HepG2 (cell line): ENCODE measurements around the gene NSD2. TPM values are rescaled to one million over a fixed set of nuclear protein-coding genes. Genes with fewer than 3 reads are reported as not detected.

Source experiments
- DR1 ChIP-seq: sonication (generic); formaldehyde crosslinking; IDR thresholded peaks from 2 replicates; pipeline ENCODE4 v1.8.0; 2021; ENCODE audit warnings: mild to moderate bottlenecking, missing genetic modification reagents, inconsistent platforms
- HNRNPH1 ChIP-seq: fragments of 200-400 bp; formaldehyde crosslinking; optimal IDR thresholded peaks from 2 replicates; pipeline ENCODE3; 2017; ENCODE audit warnings: mild to moderate bottlenecking, low read depth, low read length
- MYNN ChIP-seq: sonication (generic); formaldehyde crosslinking; IDR thresholded peaks from 2 replicates; pipeline ENCODE4 v1.4.0; 2020; ENCODE audit warnings: mild to moderate bottlenecking, low read depth, missing genetic modification reagents
- NBN ChIP-seq: fragments of 450-650 bp; conservative IDR thresholded peaks from 2 replicates; pipeline ENCODE4 v1.6.1; 2017
- NCOA2 ChIP-seq: sonication (generic); formaldehyde crosslinking; IDR thresholded peaks from 2 replicates; pipeline ENCODE4 v1.8.0; 2022; ENCODE audit warnings: inconsistent platforms
- NCOR1 ChIP-seq: fragments of 200-600 bp; sonication (generic); IDR thresholded peaks from 2 replicates; pipeline ENCODE4 v1.7.0; 2017; ENCODE audit warnings: antibody characterized with exemption, low read length, borderline replicate concordance
- NKX3-1 ChIP-seq: sonication (generic); formaldehyde crosslinking; IDR thresholded peaks from 2 replicates; pipeline ENCODE4 v1.5.0; 2020; ENCODE audit warnings: missing genetic modification reagents
- PAF1 ChIP-seq: IDR thresholded peaks from 2 replicates; pipeline ENCODE4 v1.6.1; 2016; ENCODE audit warnings: missing genetic modification reagents, missing compliant biosample characterization
- PCBP1 ChIP-seq: fragments of 200-400 bp; formaldehyde crosslinking; IDR thresholded peaks from 2 replicates; pipeline ENCODE4 v1.6.1; 2017; ENCODE audit warnings: mild to moderate bottlenecking, low read depth, low read length, borderline replicate concordance
- PHB2 ChIP-seq: fragments of 450-650 bp; IDR thresholded peaks from 2 replicates; pipeline ENCODE4 v1.6.1; 2018; ENCODE audit not compliant: partially characterized antibody
- SCMH1 ChIP-seq: sonication (generic); formaldehyde crosslinking; IDR thresholded peaks from 2 replicates; pipeline ENCODE4 v1.9.0; 2021; ENCODE audit warnings: missing genetic modification reagents, mild to moderate bottlenecking, borderline replicate concordance
- ZFP1 ChIP-seq: IDR thresholded peaks from 2 replicates; pipeline ENCODE4 v1.6.1; 2016
- ZFP82 ChIP-seq: sonication (generic); formaldehyde crosslinking; IDR thresholded peaks from 2 replicates; pipeline ENCODE4 v1.5.1; 2020; ENCODE audit warnings: mild to moderate bottlenecking, missing genetic modification reagents, borderline replicate concordance
- ZNF33B ChIP-seq: sonication (generic); formaldehyde crosslinking; IDR thresholded peaks from 2 replicates; pipeline ENCODE4 v1.5.1; 2020; ENCODE audit warnings: mild to moderate bottlenecking, missing genetic modification reagents
- ZNF556 ChIP-seq: sonication (generic); formaldehyde crosslinking; IDR thresholded peaks from 2 replicates; pipeline ENCODE4 v1.4.0; 2020; ENCODE audit warnings: mild to moderate bottlenecking, missing genetic modification reagents, borderline replicate concordance
- ZNF557 ChIP-seq: sonication (generic); formaldehyde crosslinking; IDR thresholded peaks from 2 replicates; pipeline ENCODE4 v1.4.0; 2020; ENCODE audit warnings: missing genetic modification reagents
- ZNF564 ChIP-seq: sonication (generic); formaldehyde crosslinking; IDR thresholded peaks from 2 replicates; pipeline ENCODE4 v1.8.1; 2023; ENCODE audit warnings: mild to moderate bottlenecking, missing genetic modification reagents
- ZNF83 ChIP-seq: sonication (generic); formaldehyde crosslinking; IDR thresholded peaks from 2 replicates; pipeline ENCODE4 v1.4.0; 2020; ENCODE audit warnings: missing genetic modification reagents, mild to moderate bottlenecking, borderline replicate concordance
- polyA plus RNA-seq, 8 experiments: library from polyadenylated mRNA; depleted of rRNA in 3 of 8; stranded (reverse) in 7 of 8; unstranded in 1 of 8; fragments of >200 nt; fragmentation: Illumina TruSeq in 4 of 8; extraction: Trizol in 4 of 8; gene quantifications; 2 replicates each; pipeline versions ENCODE4 v1.2.1 to v1.2.3, GENCODE V29; 2011 to 2016; ENCODE audit warnings: low read depth in 4 of 8, missing spikeins in 1 of 8, mixed read lengths in 1 of 8; ENCODE audit not compliant: insufficient read depth in 1 of 8
- total RNA-seq, 5 experiments: library from RNA; depleted of rRNA; stranded (reverse); fragments of >200 nt; fragmentation: Illumina TruSeq; extraction: Trizol; gene quantifications; 2 replicates each; pipeline ENCODE4 v1.2.3, GENCODE V29; 2016; ENCODE audit warnings: low read depth in 1 of 5
- TF ChIP-seq, protein P1 (sequence below): sonication (generic); formaldehyde crosslinking; IDR thresholded peaks from 2 replicates; pipeline ENCODE4 v1.8.0; 2022; ENCODE audit warnings: mild to moderate bottlenecking, missing genetic modification reagents
- TF ChIP-seq, protein P2 (sequence below): IDR thresholded peaks from 2 replicates; pipeline ENCODE4 v1.6.1; 2016; ENCODE audit warnings: low read depth, control low read depth
- TF ChIP-seq, protein P3 (sequence below): IDR thresholded peaks from 2 replicates; pipeline ENCODE4 v1.6.1; 2016
- TF ChIP-seq, protein P4 (sequence below): sonication (generic); formaldehyde crosslinking; IDR thresholded peaks from 2 replicates; pipeline ENCODE4 v1.5.1; 2020; ENCODE audit warnings: missing genetic modification reagents, mild to moderate bottlenecking, borderline replicate concordance
- TF ChIP-seq, protein P5 (sequence below): conservative IDR thresholded peaks from 2 replicates; pipeline ENCODE4 v1.6.1; 2018; ENCODE audit warnings: missing genetic modification reagents

The NSD2 gene
- total and polyA plus RNA-seq, 2 of the 13 experiments (the other 11 are each of a cell fraction or from before 2014, with no cell fraction given) = 22.0 to 65.9 TPM

DNA sequence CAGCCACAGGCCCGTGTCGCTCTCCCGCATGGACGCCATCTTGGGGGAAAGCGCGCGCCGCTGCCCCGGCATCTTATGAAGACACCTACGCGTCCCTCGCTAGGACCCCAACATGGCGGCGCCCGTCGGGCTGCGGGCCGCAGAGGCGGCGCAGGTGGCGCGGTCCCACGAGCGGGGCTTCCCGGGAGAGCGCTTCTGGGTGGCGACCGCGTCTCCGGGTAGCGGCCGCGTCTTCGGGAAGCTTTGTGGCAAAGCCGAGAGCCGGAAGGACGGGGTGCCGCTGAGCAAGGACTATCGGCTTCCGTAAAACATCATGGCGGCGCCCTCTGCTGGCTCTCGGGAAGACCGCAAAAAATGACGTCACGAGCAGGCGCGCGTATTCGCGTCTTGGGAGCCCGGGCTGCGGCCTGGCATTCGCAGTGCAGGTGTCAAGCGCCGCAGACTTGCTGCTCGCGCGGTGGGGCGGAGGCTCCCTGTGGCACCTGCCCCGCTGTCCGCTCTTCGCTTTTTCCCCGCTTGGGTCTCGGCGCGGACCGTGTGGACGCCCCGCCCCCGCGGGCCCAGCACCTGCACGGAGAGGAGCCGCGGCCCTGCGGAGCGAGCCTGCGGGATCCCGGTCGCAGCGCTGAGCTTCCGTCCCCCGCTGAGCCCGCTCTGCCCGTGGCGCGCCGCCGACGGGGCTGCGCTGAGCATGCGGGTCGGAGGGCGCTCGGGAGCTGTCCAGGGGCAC is 137.9 kb downstream of the NSD2 start, which contains the start of gene NELFA (continued):
- TF ChIP-seq, protein P1, sequence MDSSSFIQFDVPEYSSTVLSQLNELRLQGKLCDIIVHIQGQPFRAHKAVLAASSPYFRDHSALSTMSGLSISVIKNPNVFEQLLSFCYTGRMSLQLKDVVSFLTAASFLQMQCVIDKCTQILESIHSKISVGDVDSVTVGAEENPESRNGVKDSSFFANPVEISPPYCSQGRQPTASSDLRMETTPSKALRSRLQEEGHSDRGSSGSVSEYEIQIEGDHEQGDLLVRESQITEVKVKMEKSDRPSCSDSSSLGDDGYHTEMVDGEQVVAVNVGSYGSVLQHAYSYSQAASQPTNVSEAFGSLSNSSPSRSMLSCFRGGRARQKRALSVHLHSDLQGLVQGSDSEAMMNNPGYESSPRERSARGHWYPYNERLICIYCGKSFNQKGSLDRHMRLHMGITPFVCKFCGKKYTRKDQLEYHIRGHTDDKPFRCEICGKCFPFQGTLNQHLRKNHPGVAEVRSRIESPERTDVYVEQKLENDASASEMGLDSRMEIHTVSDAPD (CRISPR knock-in tag) = 0 out of 2 replicates have a peak, but pooled peaks have one; percentile 65
- TF ChIP-seq NKX3-1 (CRISPR knock-in tag) = 0 out of 2 replicates have a peak, but pooled peaks have one; percentile 21
- TF ChIP-seq ZNF556 = peak; percentile 77; the same call in 1 of the 2 replicates
- peak; percentile 63; the same call in 1 of the 2 replicates for TF ChIP-seq ZNF33B (CRISPR knock-in tag)
- TF ChIP-seq, protein P2, sequence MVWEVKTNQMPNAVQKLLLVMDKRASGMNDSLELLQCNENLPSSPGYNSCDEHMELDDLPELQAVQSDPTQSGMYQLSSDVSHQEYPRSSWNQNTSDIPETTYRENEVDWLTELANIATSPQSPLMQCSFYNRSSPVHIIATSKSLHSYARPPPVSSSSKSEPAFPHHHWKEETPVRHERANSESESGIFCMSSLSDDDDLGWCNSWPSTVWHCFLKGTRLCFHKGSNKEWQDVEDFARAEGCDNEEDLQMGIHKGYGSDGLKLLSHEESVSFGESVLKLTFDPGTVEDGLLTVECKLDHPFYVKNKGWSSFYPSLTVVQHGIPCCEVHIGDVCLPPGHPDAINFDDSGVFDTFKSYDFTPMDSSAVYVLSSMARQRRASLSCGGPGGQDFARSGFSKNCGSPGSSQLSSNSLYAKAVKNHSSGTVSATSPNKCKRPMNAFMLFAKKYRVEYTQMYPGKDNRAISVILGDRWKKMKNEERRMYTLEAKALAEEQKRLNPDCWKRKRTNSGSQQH (CRISPR knock-in tag) = peak; percentile 62
- no peak for TF ChIP-seq SCMH1 (CRISPR knock-in tag)
- TF ChIP-seq ZNF557 = no peak
- no peak for TF ChIP-seq ZFP1 (CRISPR knock-in tag)
- TF ChIP-seq PHB2 = no peak
- TF ChIP-seq PAF1 = no peak
- no peak for TF ChIP-seq HNRNPH1
- no peak for TF ChIP-seq ZNF83 (CRISPR knock-in tag)
- TF ChIP-seq MYNN (CRISPR knock-in tag) = no peak
- no peak for TF ChIP-seq PCBP1
- TF ChIP-seq DR1 (CRISPR knock-in tag) = peak; percentile 30; the same call in 1 of the 2 replicates
- TF ChIP-seq, protein P3, sequence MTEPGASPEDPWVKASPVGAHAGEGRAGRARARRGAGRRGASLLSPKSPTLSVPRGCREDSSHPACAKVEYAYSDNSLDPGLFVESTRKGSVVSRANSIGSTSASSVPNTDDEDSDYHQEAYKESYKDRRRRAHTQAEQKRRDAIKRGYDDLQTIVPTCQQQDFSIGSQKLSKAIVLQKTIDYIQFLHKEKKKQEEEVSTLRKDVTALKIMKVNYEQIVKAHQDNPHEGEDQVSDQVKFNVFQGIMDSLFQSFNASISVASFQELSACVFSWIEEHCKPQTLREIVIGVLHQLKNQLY (CRISPR knock-in tag) = no peak
- TF ChIP-seq, protein P4, sequence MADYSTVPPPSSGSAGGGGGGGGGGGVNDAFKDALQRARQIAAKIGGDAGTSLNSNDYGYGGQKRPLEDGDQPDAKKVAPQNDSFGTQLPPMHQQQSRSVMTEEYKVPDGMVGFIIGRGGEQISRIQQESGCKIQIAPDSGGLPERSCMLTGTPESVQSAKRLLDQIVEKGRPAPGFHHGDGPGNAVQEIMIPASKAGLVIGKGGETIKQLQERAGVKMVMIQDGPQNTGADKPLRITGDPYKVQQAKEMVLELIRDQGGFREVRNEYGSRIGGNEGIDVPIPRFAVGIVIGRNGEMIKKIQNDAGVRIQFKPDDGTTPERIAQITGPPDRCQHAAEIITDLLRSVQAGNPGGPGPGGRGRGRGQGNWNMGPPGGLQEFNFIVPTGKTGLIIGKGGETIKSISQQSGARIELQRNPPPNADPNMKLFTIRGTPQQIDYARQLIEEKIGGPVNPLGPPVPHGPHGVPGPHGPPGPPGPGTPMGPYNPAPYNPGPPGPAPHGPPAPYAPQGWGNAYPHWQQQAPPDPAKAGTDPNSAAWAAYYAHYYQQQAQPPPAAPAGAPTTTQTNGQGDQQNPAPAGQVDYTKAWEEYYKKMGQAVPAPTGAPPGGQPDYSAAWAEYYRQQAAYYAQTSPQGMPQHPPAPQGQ = no peak; the same call in 1 of the 2 replicates
- peak; percentile 82 for TF ChIP-seq ZFP82 (CRISPR knock-in tag)
- no peak for TF ChIP-seq NBN
- peak; percentile 62 for TF ChIP-seq ZNF564 (CRISPR knock-in tag)
- TF ChIP-seq, protein P5, sequence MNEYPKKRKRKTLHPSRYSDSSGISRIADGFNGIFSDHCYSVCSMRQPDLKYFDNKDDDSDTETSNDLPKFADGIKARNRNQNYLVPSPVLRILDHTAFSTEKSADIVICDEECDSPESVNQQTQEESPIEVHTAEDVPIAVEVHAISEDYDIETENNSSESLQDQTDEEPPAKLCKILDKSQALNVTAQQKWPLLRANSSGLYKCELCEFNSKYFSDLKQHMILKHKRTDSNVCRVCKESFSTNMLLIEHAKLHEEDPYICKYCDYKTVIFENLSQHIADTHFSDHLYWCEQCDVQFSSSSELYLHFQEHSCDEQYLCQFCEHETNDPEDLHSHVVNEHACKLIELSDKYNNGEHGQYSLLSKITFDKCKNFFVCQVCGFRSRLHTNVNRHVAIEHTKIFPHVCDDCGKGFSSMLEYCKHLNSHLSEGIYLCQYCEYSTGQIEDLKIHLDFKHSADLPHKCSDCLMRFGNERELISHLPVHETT = peak; percentile 67; the same call in 1 of the 2 replicates
- TF ChIP-seq NCOA2 = peak; percentile 18; the same call in 1 of the 2 replicates
- TF ChIP-seq NCOR1 = no peak; the same call in 1 of the 2 replicates
